Muscle of back (tissue), 11 donors: Measurements from ENCODE around the gene OPHN1. TPM values are rescaled to one million over a fixed set of nuclear protein-coding genes. Genes with fewer than 3 reads are reported as not detected.
"Not testable (repeated sequence)": the region's sequence is repeated elsewhere in the genome, so short reads cannot be mapped to it uniquely, and the experiment has no call there.

ENCODE experiments used
- DNase-seq, 3 donors: peaks; one replicate each; pipeline versions ENCODE4 v3.0.0 to v3.0.0-alpha.2; 2013
- polyA plus RNA-seq, 10 donors: library from polyadenylated mRNA; unstranded; fragments of 120-200 nt; gene quantifications; one replicate each; pipeline ENCODE4 v1.2.1, GENCODE V29; 2013; ENCODE audit not compliant: insufficient read length in 10 of 10

The OPHN1 gene
- polyA plus RNA-seq, 10 donors = 11.2 to 23.1 (median 14.9) TPM

GRCh38 chrX:68177542-68177941, 255.8 kb downstream of the OPHN1 start:
- DNase-seq = no peak

- DNase-seq = no peak
Measured at GRCh38 chrX:68175562-68175961, 257.7 kb downstream of the OPHN1 start.

- no peak for DNase-seq
Measured at GRCh38 chrX:68163441-68163840, 269.9 kb downstream of the OPHN1 start.

- no peak for DNase-seq
Measured at GRCh38 chrX:68147848-68148247, 285.4 kb downstream of the OPHN1 start.

- DNase-seq = peak in 2 of 3 donors; percentile 8 to 37
Measured at GRCh38 chrX:68146054-68146453, 287.2 kb downstream of the OPHN1 start.

GRCh38 chrX:68139791-68140190, 293.5 kb downstream of the OPHN1 start:
- no peak for DNase-seq

GRCh38 chrX:68133181-68133580, 300.1 kb downstream of the OPHN1 start:
- DNase-seq = no peak

GRCh38 chrX:68132749-68133148, 300.5 kb downstream of the OPHN1 start:
- DNase-seq = no peak

- DNase-seq = no peak
Measured at GRCh38 chrX:68121835-68122234, 311.5 kb downstream of the OPHN1 start.

GRCh38 chrX:68121371-68121770, 311.9 kb downstream of the OPHN1 start:
- no peak for DNase-seq

- no peak for DNase-seq
Measured at GRCh38 chrX:68115371-68115770, 317.9 kb downstream of the OPHN1 start.

GRCh38 chrX:68114573-68115129, 318.6 kb downstream of the OPHN1 start:
- no peak for DNase-seq

GRCh38 chrX:68113837-68114572, 319.3 kb downstream of the OPHN1 start:
- DNase-seq = no peak

GRCh38 chrX:68112321-68112720, 321.0 kb downstream of the OPHN1 start:
- DNase-seq = no peak

GRCh38 chrX:68109162-68109561, 324.1 kb downstream of the OPHN1 start:
- no peak for DNase-seq

GRCh38 chrX:68098431-68098830, 334.9 kb downstream of the OPHN1 start:
- no peak for DNase-seq

GRCh38 chrX:68090266-68090665, 343.0 kb downstream of the OPHN1 start:
- DNase-seq = peak in 1 of 3 donors; percentile 16

- DNase-seq = peak in 2 of 3 donors; percentile 47 to 76
Measured at GRCh38 chrX:68087526-68087925, 345.8 kb downstream of the OPHN1 start.

GRCh38 chrX:68086709-68087108, 346.6 kb downstream of the OPHN1 start:
- peak in 1 of 3 donors; percentile 43 for DNase-seq

GRCh38 chrX:68084765-68085164, 348.5 kb downstream of the OPHN1 start:
- peak in 2 of 3 donors; percentile 59 to 81 for DNase-seq

GRCh38 chrX:68083510-68083909, 349.8 kb downstream of the OPHN1 start:
- peak in 1 of 3 donors; percentile 33 for DNase-seq

- DNase-seq = no peak
Measured at GRCh38 chrX:68079961-68080360, 353.3 kb downstream of the OPHN1 start.

- DNase-seq = not testable (repeated sequence)
Measured at GRCh38 chrX:68078801-68079200, 354.5 kb downstream of the OPHN1 start.

- DNase-seq = no peak
Measured at GRCh38 chrX:68077378-68077777, 355.9 kb downstream of the OPHN1 start.
